Bone marrow (tissue), 2 donors: ENCODE measurements around the gene KPNA3.
"Not testable (repeated sequence)": the region's sequence is repeated elsewhere in the genome, so short reads cannot be mapped to it uniquely, and the experiment has no call there.

ENCODE experiments used
- DNase-seq, 2 donors: peaks; one replicate each; lab custom pipeline; 2025; lab: John Stamatoyannopoulos, UW

The KPNA3 gene, protein sequence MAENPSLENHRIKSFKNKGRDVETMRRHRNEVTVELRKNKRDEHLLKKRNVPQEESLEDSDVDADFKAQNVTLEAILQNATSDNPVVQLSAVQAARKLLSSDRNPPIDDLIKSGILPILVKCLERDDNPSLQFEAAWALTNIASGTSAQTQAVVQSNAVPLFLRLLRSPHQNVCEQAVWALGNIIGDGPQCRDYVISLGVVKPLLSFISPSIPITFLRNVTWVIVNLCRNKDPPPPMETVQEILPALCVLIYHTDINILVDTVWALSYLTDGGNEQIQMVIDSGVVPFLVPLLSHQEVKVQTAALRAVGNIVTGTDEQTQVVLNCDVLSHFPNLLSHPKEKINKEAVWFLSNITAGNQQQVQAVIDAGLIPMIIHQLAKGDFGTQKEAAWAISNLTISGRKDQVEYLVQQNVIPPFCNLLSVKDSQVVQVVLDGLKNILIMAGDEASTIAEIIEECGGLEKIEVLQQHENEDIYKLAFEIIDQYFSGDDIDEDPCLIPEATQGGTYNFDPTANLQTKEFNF

GRCh38 chr13:49792550-49793324 is at the start of gene KPNA3:
Gene KPNA3, minus strand, starts transcription at chr13:49792682. Its CDS starts 176 bp downstream, at chr13:49792506.
- DNase-seq, result peak; percentile 96 to 98

GRCh38 chr13:49841964-49842363 is 49.5 kb upstream of the KPNA3 start:
- no peak for DNase-seq

- no peak for DNase-seq
Measured at GRCh38 chr13:49840675-49841074, 48.2 kb upstream of the KPNA3 start.

- DNase-seq, result no peak
Measured at GRCh38 chr13:49840266-49840665, 47.8 kb upstream of the KPNA3 start.

DNA sequence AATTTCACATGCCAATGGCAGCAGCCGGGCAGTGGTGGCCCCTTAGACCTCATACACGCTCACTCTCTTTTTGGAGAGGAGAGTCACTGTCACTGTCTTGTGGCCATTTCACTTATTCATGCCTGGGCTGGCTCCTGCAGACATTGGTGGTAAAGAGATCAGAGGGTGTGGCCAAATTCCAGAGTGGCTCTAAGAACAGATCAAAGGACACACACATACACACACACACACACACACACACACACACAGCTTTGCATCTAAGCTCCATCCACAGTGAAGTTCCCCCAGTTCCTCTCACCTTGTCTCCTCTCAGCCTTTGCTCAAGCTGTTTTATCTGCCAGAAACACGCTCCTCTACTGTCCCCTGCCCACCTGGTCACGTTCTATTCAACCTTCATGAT is 46.5 kb upstream of the KPNA3 start:
- DNase-seq, result no peak

DNA sequence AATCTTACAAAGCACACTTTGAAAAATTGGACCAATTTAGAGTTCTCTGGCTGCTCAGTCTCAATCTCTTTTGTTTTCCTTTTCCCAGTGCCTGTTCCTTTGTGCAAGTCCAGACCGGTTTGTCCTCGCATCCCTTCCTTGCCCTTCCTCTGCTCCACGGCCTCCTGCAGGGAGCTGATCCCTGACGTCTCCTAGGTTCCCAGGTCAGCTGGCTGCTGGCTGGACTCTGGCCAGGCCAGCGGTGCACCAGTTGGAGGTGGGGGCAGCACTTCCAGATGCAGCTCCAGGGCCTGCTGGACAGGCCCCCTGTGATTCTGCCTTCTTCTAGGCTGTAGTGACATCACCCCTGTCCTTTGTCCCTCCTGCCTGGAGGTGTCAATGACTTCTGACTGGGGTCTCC is 44.0 kb upstream of the KPNA3 start:
- no peak for DNase-seq

GRCh38 chr13:49833402-49833801 is 40.9 kb upstream of the KPNA3 start:
- DNase-seq, result no peak

- DNase-seq, result no peak
Measured at GRCh38 chr13:49831455-49831854, 39.0 kb upstream of the KPNA3 start.

DNA sequence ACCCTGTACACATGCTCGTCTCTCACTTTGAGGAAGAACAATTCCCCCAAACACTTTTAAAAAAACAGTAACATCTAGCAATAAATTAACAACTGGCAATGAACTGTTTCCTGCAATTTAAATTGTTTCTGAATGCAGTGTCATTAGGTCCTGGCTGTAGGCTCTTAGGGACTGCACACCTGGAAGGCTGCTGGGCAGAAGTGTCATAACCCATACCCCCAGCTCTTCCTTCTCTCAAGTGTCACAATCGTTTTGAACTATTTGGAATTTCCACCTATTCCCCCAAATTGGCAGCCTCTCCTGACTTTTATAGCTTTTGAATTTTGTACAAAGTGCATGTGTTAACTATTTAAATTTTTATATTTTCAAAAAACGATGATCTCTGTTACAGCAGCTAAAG is 38.2 kb upstream of the KPNA3 start:
- no peak for DNase-seq

DNA sequence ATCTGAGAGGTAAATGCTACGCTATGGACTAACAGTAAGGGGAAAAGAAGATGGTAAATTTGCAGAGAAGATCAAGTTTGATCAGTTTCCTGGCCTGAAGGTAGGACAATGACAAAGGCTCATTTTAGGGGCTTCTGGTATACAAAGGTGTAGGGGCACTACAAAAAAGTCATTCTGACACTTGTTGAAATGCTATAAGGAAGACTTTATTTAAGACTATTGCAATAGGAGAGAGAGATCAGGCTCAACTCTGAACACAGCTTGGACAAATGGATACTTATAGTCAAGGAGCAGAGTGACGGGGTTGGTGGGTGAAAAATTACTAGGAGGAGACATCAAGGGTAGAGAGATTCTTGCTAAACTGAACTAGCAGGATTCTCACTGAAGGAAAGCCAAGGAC is 37.2 kb upstream of the KPNA3 start:
- no peak for DNase-seq

DNA sequence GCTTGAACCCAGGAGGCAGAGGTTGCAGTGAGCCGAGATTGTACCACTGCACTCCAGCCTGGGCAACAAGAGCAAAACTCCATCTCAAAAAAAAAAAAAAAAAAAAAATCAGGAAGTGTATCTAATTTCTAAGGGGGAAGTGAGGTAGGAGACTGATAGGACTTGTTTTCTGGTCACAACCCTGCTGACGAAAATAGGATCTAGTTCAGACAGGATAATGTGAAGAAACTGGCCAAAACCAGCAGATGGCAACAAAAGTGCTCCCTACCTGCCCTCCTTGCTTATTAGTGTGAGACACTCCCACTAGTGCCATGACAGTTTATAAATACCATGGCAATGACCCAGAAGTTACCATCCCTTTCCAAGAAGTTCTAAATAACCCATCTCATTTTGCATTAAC is 36.0 kb upstream of the KPNA3 start:
- peak in 1 of 2 donors; percentile 83 for DNase-seq

DNA sequence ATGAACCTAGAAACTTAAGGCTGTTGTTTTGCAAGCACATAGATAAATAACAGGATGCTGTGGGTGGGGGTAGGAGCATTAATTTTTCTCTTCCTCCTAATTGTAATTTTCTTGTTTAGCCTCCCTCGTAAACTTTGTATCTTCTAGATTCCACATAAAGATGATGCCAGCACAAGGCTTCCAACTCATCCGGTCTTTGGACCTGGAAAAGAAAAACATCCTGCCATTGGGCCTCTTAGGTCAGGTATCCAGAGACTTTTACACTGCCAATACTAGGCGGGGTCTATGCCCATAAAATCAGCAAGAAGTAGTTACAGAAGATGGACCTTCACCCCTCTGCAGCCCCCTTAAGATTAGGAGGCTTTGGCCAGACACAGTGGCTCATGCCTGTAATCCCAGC is 35.4 kb upstream of the KPNA3 start:
- no peak for DNase-seq

- no peak for DNase-seq
Measured at GRCh38 chr13:49827336-49827735, 34.9 kb upstream of the KPNA3 start.

- DNase-seq, result no peak
Measured at GRCh38 chr13:49821216-49822009, 28.9 kb upstream of the KPNA3 start.

GRCh38 chr13:49820591-49821215 is 28.2 kb upstream of the KPNA3 start:
- DNase-seq, result no peak

GRCh38 chr13:49816047-49816446 is 23.6 kb upstream of the KPNA3 start:
- DNase-seq, result not testable (repeated sequence)

DNA sequence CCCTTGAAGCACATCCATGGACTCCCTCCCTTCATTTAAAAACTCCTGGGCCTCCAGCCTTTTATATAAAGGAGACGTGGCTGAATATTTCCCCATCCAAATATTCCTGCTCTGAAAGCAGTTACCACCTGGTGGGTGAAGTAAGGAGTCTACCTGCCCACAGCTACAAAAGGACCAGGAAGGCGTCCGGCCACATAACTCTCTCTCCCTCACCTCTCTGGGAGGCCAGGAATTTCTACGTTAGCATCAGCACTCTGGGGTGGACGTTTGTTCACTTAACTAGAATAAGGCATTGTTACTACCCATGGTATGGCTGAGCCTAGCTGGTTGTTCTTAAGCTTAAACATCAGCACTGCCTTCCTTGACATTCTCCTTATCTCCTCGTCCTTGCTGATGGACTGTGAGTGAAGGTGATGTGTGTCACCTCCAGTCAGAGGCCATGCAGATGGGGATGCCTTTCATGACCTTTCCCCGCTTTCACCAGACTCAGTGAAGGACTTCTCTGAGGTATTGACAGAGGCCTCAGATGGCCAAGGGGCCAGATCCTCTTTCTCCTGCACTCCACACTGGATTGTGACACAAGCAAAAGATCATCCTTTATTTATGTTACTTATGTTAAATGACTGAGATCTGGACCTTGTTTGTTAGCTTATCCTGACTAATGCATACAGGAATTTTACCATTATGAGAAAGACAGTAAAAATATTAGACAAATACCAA is 22.2 kb upstream of the KPNA3 start:
- no peak for DNase-seq

DNA sequence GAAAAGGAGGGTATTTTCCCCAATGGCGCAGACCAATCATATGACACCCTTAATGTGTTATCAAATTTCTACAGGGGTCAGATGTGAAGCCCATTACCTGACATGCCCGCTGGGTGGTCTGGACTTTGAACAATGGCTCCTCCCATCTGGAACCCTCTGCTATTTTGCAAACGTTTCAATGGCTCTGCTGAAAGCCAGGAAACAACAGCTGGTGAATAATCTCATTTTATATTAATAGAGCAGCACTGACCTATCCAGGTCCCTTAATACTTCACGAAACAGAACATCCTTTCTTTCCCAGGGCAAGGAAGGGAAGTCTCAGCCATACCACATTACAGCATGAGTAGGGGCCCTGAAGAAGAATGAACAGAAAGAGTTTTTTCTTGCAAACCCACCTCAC is 20.3 kb upstream of the KPNA3 start:
- no peak for DNase-seq

- no peak for DNase-seq
Measured at GRCh38 chr13:49811527-49811908, 19.0 kb upstream of the KPNA3 start.

DNA sequence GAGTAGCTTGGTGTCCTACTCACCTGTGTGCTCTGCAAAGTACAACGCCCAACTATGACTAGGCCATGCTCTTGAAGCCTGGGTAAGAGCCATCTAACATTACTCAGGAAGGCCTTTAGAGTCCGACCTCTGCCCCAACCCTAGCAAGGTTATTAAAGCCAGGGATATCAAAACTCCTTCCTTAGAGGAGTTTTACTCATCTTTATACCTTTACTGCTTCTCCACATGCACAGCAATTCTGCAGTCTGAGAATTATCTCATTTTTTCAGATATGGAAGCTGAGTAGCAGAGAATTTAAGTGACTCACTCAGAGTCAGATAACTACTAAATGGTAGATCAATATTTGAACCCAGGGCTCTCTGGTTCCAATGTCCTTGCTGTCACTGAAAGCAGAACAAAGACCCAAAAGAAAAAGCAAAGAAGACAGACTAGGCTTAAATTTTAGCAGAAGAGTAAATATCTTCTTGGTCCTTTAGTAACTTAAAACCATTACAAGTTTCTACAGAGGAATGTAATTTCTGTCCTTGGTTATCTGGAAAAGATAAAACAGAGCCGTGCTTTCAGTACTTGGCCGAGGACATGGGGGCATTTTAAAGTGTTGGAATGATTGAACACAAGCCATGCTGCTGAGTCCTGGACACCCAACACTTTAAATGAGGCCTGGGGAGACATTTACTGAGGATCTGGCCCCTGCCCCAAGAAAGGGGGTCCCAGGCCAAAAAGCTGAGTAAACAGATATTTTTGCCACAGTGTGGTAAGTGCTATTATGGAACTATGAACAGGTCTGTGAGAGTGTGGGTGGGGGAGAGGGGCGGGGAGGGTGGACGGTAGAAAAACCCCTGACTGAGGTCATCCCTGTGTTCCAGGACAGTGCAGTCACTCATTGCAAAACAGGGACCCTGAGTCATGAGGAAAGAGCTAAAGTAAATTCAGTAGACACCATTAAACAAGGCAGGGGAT is 18.4 kb upstream of the KPNA3 start:
- no peak for DNase-seq
